GM19043 (cell line): ENCODE results near the gene RACK1.
"Not testable (repeated sequence)": the region's sequence is repeated elsewhere in the genome, so short reads cannot be mapped to it uniquely, and the experiment has no call there.

Experiments used
- ATAC-seq: cut with Tn5 transposase; IDR thresholded peaks from one replicate; pipeline ENCODE4 v1.9.1; 2021; ENCODE audit warnings: low read depth; ENCODE audit not compliant: unreplicated experiment

The RACK1 gene

GRCh38 chr5:181217111-181217802, 26.4 kb downstream of the RACK1 start:
- ATAC-seq, result no peak

DNA sequence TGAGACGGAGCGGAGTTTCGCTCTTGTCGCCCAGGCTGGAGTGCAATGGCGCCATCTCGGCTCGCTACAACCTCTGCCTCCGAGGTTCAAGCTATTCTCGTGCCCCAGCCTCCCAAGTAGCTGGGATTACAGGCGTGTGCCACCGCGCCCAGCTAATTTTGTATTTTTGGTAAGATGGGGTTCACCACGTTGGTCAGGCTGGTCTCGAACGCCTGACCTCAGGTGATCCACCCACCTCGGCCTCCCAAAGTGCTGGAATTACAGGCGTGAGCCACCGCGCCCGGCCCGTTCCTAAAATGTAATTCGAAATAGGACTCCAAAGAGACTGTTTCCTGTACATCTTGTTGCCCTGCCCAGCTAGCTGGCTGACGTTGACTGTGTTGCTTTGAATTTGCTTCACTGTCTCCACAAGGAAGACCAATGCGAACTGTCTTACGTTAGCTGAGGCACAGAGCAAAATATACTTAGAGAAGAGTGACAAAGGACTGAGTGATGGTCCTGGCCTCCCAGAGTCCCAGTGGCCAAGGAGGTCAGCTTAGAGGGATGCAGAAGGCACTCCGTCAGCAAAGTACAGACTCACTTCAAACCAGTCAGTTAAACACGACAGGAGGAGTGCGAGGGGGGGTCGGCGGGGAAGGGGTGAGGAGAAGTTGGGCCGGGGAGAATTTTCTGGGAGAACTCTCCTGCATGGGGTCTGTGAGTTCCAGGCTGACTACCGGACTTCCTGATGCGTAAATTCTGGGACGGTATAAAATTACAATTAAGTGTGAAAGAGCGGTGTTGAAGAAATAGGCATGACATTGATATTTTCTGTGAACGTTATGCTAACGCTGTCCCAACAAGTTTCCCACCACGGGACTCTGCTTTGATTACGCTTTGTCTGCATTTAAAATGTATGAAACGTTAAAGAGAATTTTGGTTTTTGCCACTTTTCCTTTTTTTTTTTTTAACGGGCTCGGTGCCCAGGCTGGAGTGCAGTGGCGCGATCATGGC, 27.4 kb downstream of the RACK1 start:
- ATAC-seq, result no peak

DNA sequence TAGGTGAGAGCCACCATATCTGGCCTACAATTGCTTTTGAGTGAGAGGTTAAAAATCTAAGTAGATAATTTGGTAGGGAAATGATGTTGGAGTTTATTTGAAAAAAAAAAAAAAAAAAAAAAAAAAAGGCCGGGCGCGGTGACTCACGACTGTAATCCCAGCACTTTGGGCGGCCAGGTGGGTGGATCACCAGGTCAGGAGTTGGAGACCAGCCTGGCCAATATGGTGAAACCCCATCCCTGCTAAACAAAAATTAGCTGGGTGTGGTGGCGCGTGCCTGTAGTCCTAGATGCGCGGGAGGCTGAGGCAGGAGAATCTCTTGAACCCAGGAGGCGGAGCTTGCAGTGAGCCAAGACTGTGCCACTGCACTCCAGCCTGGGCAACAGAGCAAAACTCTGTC, 29.5 kb downstream of the RACK1 start:
- ATAC-seq, result not testable (repeated sequence)

GRCh38 chr5:181212934-181213333, 30.8 kb downstream of the RACK1 start:
- no peak for ATAC-seq

DNA sequence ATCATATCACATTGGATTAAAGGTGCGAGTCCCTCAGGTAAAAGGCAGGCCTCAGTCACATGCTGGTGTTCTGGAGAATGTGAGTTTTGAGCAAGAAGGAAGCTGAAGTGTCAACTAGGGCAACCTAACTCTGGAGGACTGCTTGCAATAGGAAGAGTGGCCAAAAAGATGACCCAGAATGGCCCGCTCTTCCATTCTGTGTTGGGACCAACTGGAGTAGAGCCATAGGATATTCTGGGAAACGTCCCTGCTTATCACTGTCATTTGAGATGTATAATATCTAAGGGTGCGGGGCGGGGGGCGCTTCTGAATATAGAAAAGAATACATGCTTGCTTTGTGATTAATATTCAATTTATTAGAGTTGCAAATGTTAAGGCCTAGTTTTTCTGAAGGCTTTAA, 31.6 kb downstream of the RACK1 start:
- ATAC-seq, result no peak

GRCh38 chr5:181211208-181211607, 32.5 kb downstream of the RACK1 start:
- no peak for ATAC-seq

GRCh38 chr5:181210698-181211097, 33.0 kb downstream of the RACK1 start:
- ATAC-seq, result not testable (repeated sequence)

- not testable (repeated sequence) for ATAC-seq
These were observed 33.6 kb downstream of the RACK1 start for GRCh38 chr5:181210148-181210547.

DNA sequence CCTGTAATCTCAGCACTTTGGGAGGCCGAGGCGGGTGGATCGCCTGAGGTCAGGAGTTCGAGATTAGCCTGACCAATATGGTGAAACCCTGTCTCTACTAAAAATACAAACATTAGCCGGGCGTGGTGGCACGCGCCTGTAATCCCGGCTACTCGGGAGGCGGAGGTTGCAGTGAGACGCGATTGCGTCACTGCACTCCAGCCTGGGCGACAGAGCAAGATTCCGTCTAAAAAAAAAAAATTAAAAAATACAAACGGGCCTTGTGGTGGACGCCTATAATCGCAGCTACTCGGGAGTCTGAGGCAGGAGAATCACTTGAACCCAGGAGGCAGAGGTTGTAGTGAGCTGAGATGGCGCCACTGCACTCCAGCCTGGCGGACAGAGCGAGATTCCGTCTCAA, 34.7 kb downstream of the RACK1 start:
- ATAC-seq, result not testable (repeated sequence)

DNA sequence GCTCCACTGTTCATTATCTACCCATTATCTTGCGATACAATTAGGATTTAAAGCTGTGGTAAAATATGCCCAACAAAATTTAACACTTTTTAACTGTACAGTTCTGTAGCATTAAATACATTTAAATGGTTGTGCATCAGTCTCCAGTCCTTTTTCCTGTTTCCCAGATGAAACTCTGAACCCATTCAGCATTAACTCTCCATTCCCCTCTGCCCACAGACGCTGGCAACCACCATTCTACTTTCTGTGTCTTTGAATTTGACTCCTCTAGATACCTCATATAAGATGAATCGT, 35.8 kb downstream of the RACK1 start:
- no peak for ATAC-seq

GRCh38 chr5:181207214-181207959, 36.3 kb downstream of the RACK1 start:
- no peak for ATAC-seq

- no peak for ATAC-seq
These were observed 37.7 kb downstream of the RACK1 start for GRCh38 chr5:181205761-181206649.

GRCh38 chr5:181204826-181205760, 38.6 kb downstream of the RACK1 start, which contains the start of gene TRIM7:
Gene TRIM7 (minus strand): TSS chr5:181205196. CDS start chr5:181205110, 86 bp downstream.
- ATAC-seq, result no peak

DNA sequence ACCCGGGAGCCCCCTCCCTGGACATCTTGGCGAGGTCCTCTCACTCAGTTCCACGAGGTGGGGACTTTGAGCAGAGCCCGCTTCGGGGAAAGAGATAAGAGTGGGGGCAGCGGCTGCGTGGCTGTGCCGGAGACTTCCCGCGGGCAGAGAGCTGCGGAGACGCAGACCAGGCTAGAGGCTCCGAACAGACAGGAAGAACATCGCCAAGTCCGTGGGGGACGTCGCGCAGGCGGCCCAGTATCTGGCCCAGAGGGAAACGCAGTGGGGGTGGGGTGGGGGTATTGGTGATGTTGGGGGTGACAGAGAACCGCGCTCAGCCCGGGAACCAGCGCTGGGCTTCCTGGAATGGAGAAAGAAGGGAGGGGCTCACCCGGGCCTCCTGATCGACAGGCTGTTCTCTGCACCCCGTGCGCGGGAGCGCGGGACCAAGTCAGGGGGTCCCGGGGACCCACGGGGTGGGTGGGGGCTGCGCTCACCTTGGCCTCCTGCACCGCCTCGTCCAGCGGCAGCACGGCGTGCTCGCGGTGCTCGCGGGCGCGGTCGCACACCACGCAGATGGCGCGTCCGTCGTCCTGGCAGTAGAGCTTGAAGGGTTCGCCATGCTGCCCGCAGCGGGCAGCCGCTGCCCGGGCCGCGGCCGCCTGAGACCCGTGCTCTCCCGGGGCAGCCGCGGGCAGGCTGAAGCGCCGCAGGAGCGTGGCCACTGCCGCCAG, 39.4 kb downstream of the RACK1 start:
- no peak for ATAC-seq

DNA sequence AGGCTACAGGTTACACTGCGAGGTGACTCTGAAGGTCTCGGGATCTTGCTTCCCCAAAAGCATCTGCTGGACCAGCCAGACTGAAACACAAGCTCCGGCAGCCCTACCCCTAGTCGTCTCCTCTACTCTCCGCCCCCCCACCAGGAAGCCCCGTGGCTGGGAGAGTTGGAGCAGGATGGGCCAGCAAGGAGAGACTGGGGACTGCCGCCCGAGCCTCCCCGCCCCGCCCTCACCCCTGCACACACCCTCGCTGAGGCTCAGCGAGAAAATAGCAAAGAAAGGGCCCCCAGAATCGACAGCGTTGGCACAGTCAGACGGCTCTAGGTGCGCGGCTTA, 40.0 kb downstream of the RACK1 start:
- no peak for ATAC-seq

DNA sequence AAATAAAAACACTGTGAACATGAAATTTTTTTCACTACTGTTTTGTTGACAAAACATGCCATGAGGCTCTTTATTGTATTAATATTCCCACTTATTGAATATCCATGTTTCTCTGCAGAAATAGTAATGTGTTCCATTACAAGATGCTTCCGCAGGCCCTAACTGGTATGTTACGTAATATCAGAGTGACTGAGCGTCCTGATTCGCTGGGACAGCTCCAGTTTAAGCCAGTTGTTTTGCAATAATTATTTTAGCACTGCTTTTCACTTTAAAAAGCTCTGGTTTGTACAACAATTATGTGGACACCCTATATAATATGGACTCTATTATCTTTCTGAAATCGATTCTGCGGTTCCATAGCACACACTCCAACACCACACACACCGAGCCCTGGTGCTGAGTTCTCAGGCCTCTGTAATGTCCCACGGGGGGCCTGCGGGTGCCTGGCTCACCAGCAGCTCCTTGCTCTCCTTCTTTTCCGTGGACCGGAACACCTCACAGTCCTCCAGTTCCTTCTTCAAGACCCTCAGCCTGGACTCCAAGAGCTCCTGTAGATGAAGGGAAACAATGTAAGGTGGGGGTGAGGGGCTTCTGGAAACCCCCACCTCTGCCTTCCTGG, 40.5 kb downstream of the RACK1 start:
- ATAC-seq, result no peak

DNA sequence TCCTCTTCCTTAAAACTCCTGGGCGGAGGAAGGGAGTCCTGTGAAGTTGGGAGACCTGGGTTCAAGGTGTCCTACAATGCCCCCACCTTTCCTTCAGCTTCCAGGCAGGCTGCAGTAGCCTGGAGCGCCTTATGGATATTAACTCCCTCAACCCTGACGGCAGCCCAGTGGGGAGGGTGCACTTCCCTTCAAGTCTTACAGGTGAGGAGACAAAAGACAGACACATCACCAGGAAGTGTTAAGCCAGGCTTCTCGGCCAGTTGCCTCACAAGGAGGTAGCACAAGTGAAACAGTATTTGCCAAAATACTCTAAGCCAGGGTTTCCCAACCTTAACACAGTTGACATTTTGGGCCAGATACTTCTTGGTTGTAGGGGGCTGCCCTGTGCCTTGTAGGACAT, 42.9 kb downstream of the RACK1 start:
- no peak for ATAC-seq
